Measurements from ENCODE around the gene ZBTB2.

Gene ZBTB2

DNA sequence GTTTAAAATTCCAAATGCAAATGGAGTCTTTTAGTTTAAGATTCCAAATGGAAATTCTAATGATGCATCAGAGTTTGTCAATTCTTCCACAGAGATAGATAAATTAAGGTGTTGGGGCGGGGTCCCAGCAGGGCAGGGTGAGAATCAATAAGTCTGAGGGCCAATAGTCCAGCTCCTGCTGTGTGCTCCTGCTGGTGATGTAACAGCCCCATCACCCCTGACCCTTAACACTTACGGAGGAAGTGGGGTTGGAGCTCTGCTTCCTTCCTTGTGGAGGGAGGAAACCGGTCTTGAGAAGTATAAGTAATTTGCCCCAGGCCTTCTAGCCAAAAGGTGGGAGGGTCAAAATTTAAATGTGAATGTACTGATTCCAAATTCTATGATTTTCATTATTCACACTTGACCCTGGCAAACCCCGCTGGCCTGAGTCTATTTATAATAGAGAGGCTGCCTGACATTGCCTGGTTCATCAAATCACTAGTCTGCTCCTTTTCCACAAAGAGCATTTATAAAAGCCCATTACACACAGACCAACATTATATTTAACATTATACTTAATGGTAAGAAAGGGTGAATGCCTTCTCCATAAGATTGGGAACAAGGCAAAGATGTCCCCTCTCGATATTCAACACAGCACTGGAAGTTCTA, 17.2 kb downstream of the ZBTB2 start:
- H3K4me1 ChIP-seq (ENCODE audit: control insufficient read depth, insufficient read depth, low read length): peaks cover 7% of the 10 kb centered on the region
- H3K4me3 ChIP-seq (ENCODE audit: low read depth, low read length): no peak overlapping the region
- ChIA-PET POLR2A (interaction anchor here (0.7 to 2.9 kb wide), 3 partner anchors 9 to 133 kb away, joined by 3 to 14 read pairs (median 3); no protein-coding TSS in a partner anchor), CTCF (interaction anchor here (0.5 to 1.9 kb wide), 9 partner anchors 10 to 1943 kb away, joined by 3 to 7 read pairs (median 4); no protein-coding TSS in a partner anchor)
- H3K27ac ChIP-seq (ENCODE audit: extremely low read depth, low read depth, low read length): no peak overlapping the region
- TF ChIP-seq ZNF391 (tag by site-specific recombination; IDR thresholded peaks at IDR 0.05; ENCODE audit: borderline replicate concordance, low read depth) (no peak), ZNF548 (tag by site-specific recombination; IDR thresholded peaks at IDR 0.05) (no peak), TRIM28 (IDR thresholded peaks at IDR 0.05; ENCODE audit: borderline replicate concordance, low read length) (0 out of 2 replicates have a peak, but pooled peaks have one; percentile 20), ZIC2 (tag by site-specific recombination; IDR thresholded peaks at IDR 0.05) (peak; percentile 76)
- TF ChIP-seq, protein P1, sequence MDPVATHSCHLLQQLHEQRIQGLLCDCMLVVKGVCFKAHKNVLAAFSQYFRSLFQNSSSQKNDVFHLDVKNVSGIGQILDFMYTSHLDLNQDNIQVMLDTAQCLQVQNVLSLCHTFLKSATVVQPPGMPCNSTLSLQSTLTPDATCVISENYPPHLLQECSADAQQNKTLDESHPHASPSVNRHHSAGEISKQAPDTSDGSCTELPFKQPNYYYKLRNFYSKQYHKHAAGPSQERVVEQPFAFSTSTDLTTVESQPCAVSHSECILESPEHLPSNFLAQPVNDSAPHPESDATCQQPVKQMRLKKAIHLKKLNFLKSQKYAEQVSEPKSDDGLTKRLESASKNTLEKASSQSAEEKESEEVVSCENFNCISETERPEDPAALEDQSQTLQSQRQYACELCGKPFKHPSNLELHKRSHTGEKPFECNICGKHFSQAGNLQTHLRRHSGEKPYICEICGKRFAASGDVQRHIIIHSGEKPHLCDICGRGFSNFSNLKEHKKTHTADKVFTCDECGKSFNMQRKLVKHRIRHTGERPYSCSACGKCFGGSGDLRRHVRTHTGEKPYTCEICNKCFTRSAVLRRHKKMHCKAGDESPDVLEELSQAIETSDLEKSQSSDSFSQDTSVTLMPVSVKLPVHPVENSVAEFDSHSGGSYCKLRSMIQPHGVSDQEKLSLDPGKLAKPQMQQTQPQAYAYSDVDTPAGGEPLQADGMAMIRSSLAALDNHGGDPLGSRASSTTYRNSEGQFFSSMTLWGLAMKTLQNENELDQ (tag by site-specific recombination; IDR thresholded peaks at IDR 0.05; ENCODE audit: low read depth): no peak
- TF ChIP-seq, protein P2, sequence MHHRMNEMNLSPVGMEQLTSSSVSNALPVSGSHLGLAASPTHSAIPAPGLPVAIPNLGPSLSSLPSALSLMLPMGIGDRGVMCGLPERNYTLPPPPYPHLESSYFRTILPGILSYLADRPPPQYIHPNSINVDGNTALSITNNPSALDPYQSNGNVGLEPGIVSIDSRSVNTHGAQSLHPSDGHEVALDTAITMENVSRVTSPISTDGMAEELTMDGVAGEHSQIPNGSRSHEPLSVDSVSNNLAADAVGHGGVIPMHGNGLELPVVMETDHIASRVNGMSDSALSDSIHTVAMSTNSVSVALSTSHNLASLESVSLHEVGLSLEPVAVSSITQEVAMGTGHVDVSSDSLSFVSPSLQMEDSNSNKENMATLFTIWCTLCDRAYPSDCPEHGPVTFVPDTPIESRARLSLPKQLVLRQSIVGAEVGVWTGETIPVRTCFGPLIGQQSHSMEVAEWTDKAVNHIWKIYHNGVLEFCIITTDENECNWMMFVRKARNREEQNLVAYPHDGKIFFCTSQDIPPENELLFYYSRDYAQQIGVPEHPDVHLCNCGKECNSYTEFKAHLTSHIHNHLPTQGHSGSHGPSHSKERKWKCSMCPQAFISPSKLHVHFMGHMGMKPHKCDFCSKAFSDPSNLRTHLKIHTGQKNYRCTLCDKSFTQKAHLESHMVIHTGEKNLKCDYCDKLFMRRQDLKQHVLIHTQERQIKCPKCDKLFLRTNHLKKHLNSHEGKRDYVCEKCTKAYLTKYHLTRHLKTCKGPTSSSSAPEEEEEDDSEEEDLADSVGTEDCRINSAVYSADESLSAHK (tag by site-specific recombination; IDR thresholded peaks at IDR 0.05): no peak
- H3K9me3 ChIP-seq (ENCODE audit: control insufficient read depth, insufficient read depth, low read depth, low read length): no peaks in the 10 kb centered on the region
- H3K36me3 ChIP-seq (ENCODE audit: control insufficient read depth in 2 of 2, insufficient read depth in 1 of 2, low read length in 2 of 2): peaks cover 6 to 29% of the 10 kb centered on the region in 2 experiments

DNA sequence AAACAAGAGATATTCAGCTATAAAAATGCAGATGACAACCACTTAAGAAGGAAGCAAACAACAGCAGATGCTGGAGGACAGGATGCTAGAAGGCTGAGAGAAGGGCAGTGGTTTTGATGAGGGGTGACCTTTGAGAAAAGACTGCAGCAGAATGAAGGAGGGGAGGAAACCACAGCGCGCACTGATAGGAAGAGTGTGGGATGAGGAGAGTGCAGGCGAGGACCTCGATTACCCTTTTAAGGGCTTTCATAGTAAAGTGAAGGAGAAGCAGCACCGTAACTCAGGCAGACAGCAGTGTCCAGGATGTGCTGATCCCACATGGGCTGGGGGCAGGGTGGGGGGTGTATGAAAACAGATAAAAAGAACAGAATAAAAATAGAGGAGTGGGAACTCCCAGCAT, 19.2 kb downstream of the ZBTB2 start:
- ChIA-PET POLR2A (no interaction called here), CTCF (no interaction called here)
- Histone ChIP-seq H3K4me1 (ENCODE audit: control insufficient read depth, insufficient read depth, low read length) (peaks cover 7% of the 10 kb centered on the region), H3K27ac (ENCODE audit: extremely low read depth, low read depth, low read length) (no peak overlapping the region), H3K9me3 (ENCODE audit: control insufficient read depth, insufficient read depth, low read depth, low read length) (no peaks in the 10 kb centered on the region), H3K4me3 (ENCODE audit: low read depth, low read length) (no peak overlapping the region), H3K36me3 (ENCODE audit: control insufficient read depth in 2 of 2, insufficient read depth in 1 of 2, low read length in 2 of 2) (peaks cover 9 to 29% of the 10 kb centered on the region in 2 experiments)
- TF ChIP-seq, protein P3, sequence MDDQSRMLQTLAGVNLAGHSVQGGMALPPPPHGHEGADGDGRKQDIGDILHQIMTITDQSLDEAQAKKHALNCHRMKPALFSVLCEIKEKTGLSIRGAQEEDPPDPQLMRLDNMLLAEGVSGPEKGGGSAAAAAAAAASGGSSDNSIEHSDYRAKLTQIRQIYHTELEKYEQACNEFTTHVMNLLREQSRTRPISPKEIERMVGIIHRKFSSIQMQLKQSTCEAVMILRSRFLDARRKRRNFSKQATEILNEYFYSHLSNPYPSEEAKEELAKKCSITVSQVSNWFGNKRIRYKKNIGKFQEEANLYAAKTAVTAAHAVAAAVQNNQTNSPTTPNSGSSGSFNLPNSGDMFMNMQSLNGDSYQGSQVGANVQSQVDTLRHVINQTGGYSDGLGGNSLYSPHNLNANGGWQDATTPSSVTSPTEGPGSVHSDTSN (CRISPR knock-in tag; IDR thresholded peaks at IDR 0.05): no peak
- TF ChIP-seq ZBTB1 (tag by site-specific recombination; IDR thresholded peaks at IDR 0.05) (no peak), ZFP37 (tag by site-specific recombination; IDR thresholded peaks at IDR 0.05) (no peak), ZNF350 (tag by site-specific recombination; IDR thresholded peaks at IDR 0.05) (no peak), ZNF623 (tag by site-specific recombination; IDR thresholded peaks at IDR 0.05) (no peak), ZNF140 (tag by site-specific recombination; IDR thresholded peaks at IDR 0.05) (no peak), ZEB2 (tag by site-specific recombination; IDR thresholded peaks at IDR 0.05) (no peak), ZNF621 (tag by site-specific recombination; IDR thresholded peaks at IDR 0.05) (no peak), SP2 (tag by site-specific recombination; IDR thresholded peaks at IDR 0.05) (no peak), SETDB1 (IDR thresholded peaks at IDR 0.05; ENCODE audit: insufficient read length, low read length) (no peak), KLF10 (tag by site-specific recombination; IDR thresholded peaks at IDR 0.05) (no peak)
- TF ChIP-seq, protein P4, sequence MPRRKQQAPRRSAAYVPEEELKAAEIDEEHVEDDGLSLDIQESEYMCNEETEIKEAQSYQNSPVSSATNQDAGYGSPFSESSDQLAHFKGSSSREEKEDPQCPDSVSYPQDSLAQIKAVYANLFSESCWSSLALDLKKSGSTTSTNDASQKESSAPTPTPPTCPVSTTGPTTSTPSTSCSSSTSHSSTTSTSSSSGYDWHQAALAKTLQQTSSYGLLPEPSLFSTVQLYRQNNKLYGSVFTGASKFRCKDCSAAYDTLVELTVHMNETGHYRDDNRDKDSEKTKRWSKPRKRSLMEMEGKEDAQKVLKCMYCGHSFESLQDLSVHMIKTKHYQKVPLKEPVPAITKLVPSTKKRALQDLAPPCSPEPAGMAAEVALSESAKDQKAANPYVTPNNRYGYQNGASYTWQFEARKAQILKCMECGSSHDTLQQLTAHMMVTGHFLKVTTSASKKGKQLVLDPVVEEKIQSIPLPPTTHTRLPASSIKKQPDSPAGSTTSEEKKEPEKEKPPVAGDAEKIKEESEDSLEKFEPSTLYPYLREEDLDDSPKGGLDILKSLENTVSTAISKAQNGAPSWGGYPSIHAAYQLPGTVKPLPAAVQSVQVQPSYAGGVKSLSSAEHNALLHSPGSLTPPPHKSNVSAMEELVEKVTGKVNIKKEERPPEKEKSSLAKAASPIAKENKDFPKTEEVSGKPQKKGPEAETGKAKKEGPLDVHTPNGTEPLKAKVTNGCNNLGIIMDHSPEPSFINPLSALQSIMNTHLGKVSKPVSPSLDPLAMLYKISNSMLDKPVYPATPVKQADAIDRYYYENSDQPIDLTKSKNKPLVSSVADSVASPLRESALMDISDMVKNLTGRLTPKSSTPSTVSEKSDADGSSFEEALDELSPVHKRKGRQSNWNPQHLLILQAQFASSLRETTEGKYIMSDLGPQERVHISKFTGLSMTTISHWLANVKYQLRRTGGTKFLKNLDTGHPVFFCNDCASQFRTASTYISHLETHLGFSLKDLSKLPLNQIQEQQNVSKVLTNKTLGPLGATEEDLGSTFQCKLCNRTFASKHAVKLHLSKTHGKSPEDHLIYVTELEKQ (tag by site-specific recombination; IDR thresholded peaks at IDR 0.05; ENCODE audit: borderline replicate concordance): no peak
- TF ChIP-seq, protein P5, sequence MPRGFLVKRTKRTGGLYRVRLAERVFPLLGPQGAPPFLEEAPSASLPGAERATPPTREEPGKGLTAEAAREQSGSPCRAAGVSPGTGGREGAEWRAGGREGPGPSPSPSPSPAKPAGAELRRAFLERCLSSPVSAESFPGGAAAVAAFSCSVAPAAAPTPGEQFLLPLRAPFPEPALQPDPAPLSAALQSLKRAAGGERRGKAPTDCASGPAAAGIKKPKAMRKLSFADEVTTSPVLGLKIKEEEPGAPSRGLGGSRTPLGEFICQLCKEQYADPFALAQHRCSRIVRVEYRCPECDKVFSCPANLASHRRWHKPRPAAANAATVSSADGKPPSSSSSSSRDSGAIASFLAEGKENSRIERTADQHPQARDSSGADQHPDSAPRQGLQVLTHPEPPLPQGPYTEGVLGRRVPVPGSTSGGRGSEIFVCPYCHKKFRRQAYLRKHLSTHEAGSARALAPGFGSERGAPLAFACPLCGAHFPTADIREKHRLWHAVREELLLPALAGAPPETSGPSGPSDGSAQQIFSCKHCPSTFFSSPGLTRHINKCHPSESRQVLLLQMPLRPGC (tag by site-specific recombination; IDR thresholded peaks at IDR 0.05): no peak
- TF ChIP-seq, protein P6, sequence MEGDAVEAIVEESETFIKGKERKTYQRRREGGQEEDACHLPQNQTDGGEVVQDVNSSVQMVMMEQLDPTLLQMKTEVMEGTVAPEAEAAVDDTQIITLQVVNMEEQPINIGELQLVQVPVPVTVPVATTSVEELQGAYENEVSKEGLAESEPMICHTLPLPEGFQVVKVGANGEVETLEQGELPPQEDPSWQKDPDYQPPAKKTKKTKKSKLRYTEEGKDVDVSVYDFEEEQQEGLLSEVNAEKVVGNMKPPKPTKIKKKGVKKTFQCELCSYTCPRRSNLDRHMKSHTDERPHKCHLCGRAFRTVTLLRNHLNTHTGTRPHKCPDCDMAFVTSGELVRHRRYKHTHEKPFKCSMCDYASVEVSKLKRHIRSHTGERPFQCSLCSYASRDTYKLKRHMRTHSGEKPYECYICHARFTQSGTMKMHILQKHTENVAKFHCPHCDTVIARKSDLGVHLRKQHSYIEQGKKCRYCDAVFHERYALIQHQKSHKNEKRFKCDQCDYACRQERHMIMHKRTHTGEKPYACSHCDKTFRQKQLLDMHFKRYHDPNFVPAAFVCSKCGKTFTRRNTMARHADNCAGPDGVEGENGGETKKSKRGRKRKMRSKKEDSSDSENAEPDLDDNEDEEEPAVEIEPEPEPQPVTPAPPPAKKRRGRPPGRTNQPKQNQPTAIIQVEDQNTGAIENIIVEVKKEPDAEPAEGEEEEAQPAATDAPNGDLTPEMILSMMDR (tag by site-specific recombination; IDR thresholded peaks at IDR 0.05): no peak

All from HEK293 (cell line).